ENCODE results near the gene INTS1. TPM values are rescaled to one million over a fixed set of nuclear protein-coding genes. Genes with fewer than 3 reads are reported as not detected.
"Not testable (repeated sequence)": the region's sequence is repeated elsewhere in the genome, so short reads cannot be mapped to it uniquely, and the experiment has no call there.

INTS1 gene
- total and polyA plus RNA-seq, 11 donors: 35.5 to 67.4 (median 45.3) TPM

DNA sequence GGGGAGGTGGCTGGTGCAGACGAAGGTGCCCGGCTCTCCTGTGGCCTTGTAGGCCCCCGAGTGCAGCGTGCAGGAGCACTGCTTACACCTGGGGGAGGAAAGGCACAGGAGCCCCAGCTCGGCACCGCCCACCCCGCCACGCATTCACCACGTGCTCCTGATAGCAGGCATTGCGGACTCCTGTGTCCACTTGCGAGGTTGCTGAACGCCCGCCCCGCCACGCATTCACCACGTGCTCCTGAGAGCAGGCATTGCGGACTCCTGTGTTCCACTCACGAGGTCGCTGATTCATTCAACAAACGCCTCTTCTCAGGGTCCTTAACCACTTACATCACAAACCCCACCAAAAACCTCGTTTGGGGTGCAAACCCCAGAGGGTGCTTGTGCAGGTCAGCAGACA lies 58.8 kb downstream of the INTS1 start:
- 91 to 96% (median 93%) methylated on average over 13 to 21 of the region's 21 CpGs for WGBS, 4 donors
- Histone ChIP-seq H3K9me3 (no peaks in the 10 kb centered on the region), H3K36me3 (peaks cover 0 to 24% (median 0%) of the 10 kb centered on the region in 9 donors), H3K4me3 (no peak overlapping the region), H3K4me1 (peaks cover 0 to 8% (median 0%) of the 10 kb centered on the region in 12 donors), H3K27me3 (no peaks in the 10 kb centered on the region), H3K27ac (no peak overlapping the region)
- ATAC-seq: no peak
- no peak for DNase-seq
- TF ChIP-seq POLR2A (IDR thresholded peaks at IDR 0.05): no peak
- TF ChIP-seq, protein P1, sequence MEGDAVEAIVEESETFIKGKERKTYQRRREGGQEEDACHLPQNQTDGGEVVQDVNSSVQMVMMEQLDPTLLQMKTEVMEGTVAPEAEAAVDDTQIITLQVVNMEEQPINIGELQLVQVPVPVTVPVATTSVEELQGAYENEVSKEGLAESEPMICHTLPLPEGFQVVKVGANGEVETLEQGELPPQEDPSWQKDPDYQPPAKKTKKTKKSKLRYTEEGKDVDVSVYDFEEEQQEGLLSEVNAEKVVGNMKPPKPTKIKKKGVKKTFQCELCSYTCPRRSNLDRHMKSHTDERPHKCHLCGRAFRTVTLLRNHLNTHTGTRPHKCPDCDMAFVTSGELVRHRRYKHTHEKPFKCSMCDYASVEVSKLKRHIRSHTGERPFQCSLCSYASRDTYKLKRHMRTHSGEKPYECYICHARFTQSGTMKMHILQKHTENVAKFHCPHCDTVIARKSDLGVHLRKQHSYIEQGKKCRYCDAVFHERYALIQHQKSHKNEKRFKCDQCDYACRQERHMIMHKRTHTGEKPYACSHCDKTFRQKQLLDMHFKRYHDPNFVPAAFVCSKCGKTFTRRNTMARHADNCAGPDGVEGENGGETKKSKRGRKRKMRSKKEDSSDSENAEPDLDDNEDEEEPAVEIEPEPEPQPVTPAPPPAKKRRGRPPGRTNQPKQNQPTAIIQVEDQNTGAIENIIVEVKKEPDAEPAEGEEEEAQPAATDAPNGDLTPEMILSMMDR (IDR thresholded peaks at IDR 0.05): no peak
- intact Hi-C loops (cut with DNase I): no loop called here

DNA sequence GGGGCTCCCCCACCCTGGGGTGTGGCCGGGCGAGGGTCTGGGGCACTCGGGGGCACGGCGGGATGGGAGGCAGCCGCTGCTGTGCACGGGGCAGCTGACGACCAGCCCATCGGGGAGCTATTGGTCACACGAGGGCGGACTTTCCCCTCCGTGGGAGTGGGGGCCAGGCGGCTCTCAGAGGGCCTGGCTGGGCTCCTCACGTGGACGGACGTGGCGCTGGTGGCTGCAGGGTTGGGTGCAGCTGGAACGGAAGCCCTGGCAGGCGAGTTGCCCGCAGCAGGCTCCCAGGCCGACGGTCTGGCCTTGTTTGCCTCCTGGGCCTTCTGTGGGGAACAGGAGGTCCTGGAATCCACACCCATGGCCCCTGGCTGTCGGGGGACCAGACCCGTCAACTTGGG lies 59.3 kb downstream of the INTS1 start:
- H3K4me1 ChIP-seq: peaks cover 0 to 8% (median 0%) of the 10 kb centered on the region in 12 donors
- H3K4me3 ChIP-seq: no peak overlapping the region
- DNase-seq: no peak
- intact Hi-C loops (cut with DNase I): no loop called here
- TF ChIP-seq, protein P1 (IDR thresholded peaks at IDR 0.05): no peak
- no peak for TF ChIP-seq POLR2A (IDR thresholded peaks at IDR 0.05)
- no peak for ATAC-seq
- H3K9me3 ChIP-seq: no peaks in the 10 kb centered on the region
- 85 to 94% (median 89%) methylated on average over 14 to 24 of the region's 24 CpGs for WGBS, 4 donors
- H3K27me3 ChIP-seq: no peaks in the 10 kb centered on the region
- H3K27ac ChIP-seq: no peak overlapping the region
- peaks cover 0 to 27% (median 0%) of the 10 kb centered on the region in 9 donors for H3K36me3 ChIP-seq

DNA sequence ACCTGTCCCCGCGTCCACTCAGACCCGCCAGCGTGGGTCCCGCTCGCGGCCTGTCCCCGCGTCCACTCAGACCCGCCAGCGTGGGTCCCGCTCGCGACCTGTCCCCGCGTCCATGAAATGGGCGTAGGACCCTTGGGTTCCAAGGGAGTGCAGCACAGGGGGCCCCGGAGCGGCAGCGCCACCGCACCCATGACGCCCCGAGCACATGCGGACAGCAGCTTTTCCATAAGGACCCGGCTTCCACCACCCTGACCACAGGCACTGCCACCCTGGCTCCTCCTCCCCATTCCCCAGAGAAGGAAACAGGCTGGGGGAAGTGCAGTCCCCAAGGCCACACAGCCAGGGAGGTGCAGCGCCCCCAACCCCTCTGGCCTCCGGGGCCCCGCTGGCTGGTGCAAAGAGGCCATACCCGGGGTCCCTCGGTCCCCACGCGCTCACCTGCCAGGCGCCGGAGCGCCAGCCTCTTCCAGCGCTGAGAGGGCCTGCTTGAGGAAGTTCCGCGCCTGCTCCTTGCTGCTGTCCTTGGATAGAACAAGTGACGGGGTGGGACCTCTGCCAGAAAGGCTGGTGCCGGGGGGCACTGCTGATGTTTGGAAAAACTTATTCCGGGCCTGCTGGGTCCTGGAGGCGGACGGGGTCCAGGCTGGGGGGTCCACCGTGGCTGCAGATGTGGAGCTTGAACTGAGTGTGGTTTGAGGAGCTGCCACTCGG lies 59.8 kb downstream of the INTS1 start:
- H3K27ac ChIP-seq: no peak overlapping the region
- WGBS, 4 donors: 93 to 94% (median 93%) methylated on average over 22 to 45 of the region's 45 CpGs
- no peaks in the 10 kb centered on the region for H3K9me3 ChIP-seq
- intact Hi-C loops (cut with DNase I): no loop called here
- no peak for TF ChIP-seq POLR2A (IDR thresholded peaks at IDR 0.05)
- TF ChIP-seq, protein P1 (IDR thresholded peaks at IDR 0.05): no peak
- H3K4me1 ChIP-seq: peaks cover 0 to 8% (median 0%) of the 10 kb centered on the region in 12 donors
- no peak overlapping the region for H3K4me3 ChIP-seq
- DNase-seq: no peak
- ATAC-seq: no peak
- H3K27me3 ChIP-seq: no peaks in the 10 kb centered on the region
- H3K36me3 ChIP-seq: peaks cover 0 to 27% (median 0%) of the 10 kb centered on the region in 9 donors

DNA sequence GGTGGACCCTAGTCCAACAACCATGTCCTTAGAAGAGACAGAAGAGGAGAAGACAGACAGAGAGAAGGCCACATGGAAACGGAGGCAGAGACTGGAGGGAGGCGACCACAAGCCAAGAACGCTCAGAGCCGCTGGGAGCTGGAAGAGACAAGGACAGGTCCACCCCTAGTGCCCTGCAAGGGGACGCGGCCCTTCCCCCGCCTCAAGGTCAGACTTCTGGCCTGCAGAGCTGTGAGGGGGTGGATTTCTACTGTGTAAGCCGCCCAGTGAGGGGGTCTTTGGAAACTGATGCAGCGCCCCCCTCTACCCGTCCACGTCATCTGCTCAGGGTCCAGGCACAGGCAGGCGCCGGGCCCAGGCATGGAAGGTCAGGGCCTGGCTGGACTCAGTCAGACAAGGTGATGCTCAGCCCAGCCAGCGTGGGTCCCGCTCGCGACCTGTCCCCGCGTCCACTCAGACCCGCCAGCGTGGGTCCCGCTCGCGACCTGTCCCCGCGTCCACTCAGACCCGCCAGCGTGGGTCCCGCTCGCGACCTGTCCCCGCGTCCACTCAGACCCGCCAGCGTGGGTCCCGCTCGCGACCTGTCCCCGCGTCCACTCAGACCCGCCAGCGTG lies 60.5 kb downstream of the INTS1 start:
- intact Hi-C loops (cut with DNase I): not testable (repeated sequence)
- 93 to 97% (median 95%) methylated on average over 17 to 28 of the region's 42 CpGs for WGBS, 4 donors

More for the DNA sequence above, 60.5 kb downstream of the INTS1 start:
- DNase-seq, H3K4me1 ChIP-seq, H3K4me3 ChIP-seq, H3K27ac ChIP-seq, H3K9me3 ChIP-seq, ATAC-seq, H3K27me3 ChIP-seq: not testable (repeated sequence)
- peaks cover 0 to 27% (median 0%) of the 10 kb centered on the region in 9 donors for H3K36me3 ChIP-seq

Data from heart left ventricle (tissue), 16 donors.